IMR-90 (cell line): Measurements from ENCODE around the gene KCNMB2. TPM values are rescaled to one million over a fixed set of nuclear protein-coding genes. Genes with fewer than 3 reads are reported as not detected.

ENCODE experiments used
- ATAC-seq: fragments of 200-7000 bp; cut with Tn5 transposase; 2 replicates; pipeline ENCODE4 v1.9.1; 2020; ENCODE audit warnings: low read depth, mild to moderate bottlenecking, moderate library complexity
- BruUV-seq: library from RNA; stranded (reverse); fragments of 400-500 nt; replicated peaks from 2 replicates; lab custom pipeline; 2021; lab: Mats Ljungman, UMichigan
- CTCF ChIA-PET: fragments of 300-600 bp; formaldehyde crosslinking; extraction: SDS; loops from one replicate; lab custom pipeline; 2021; ENCODE audit warnings: antibody characterized with exemption; lab: Yijun Ruan, JAX
- POLR2A ChIA-PET: fragments of 300-600 bp; sonication (Branson Sonifier 250); formaldehyde crosslinking; loops from one replicate; lab custom pipeline; 2022; ENCODE audit warnings: antibody characterized with exemption; ENCODE audit not compliant: unreplicated experiment; lab: Charles Lee
- DNase-seq: peaks from one replicate; pipeline ENCODE4 v3.0.0; 2013
- H2AFZ ChIP-seq: replicated peaks from 2 replicates; pipeline ENCODE3; 2013; ENCODE audit warnings: low read length, mild to moderate bottlenecking; ENCODE audit not compliant: poor library complexity
- H2AK5ac ChIP-seq: 2 replicates; pipeline ENCODE4 v1.6.1; 2013; ENCODE audit warnings: low read depth, low read length, inconsistent platforms
- H2AK9ac ChIP-seq: replicated peaks from 2 replicates; pipeline ENCODE3; 2013; ENCODE audit warnings: mild to moderate bottlenecking, low read depth, low read length, moderate library complexity; ENCODE audit not compliant: poor library complexity
- H2BK120ac ChIP-seq: 2 replicates; pipeline ENCODE4 v1.6.1; 2013; ENCODE audit warnings: low read depth, low read length, inconsistent platforms
- H2BK15ac ChIP-seq: 3 replicates; pipeline ENCODE4 v1.6.1; 2013; ENCODE audit warnings: low read depth, low read length, inconsistent platforms
- H2BK20ac ChIP-seq: 2 replicates; pipeline ENCODE4 v1.6.1; 2013; ENCODE audit warnings: low read depth, mild to moderate bottlenecking, inconsistent platforms, low read length, moderate library complexity
- H2BK5ac ChIP-seq: 2 replicates; pipeline ENCODE4 v1.6.1; 2013; ENCODE audit warnings: mild to moderate bottlenecking, low read depth, low read length, inconsistent platforms; ENCODE audit not compliant: poor library complexity, severe bottlenecking
- H3K14ac ChIP-seq: replicated peaks from 2 replicates; pipeline ENCODE4 v1.6.1; 2013; ENCODE audit warnings: low read depth, low read length, inconsistent platforms
- H3K18ac ChIP-seq: 2 replicates; pipeline ENCODE4 v1.6.1; 2013; ENCODE audit warnings: low read depth, low read length, control low read depth
- H3K23ac ChIP-seq: 2 replicates; pipeline ENCODE4 v1.6.1; 2013; ENCODE audit warnings: low read depth, low read length, inconsistent platforms
- H3K27ac ChIP-seq: 2 replicates; pipeline ENCODE4 v1.5.1; 2013; ENCODE audit warnings: mild to moderate bottlenecking, control low read depth, low read length; ENCODE audit not compliant: insufficient read depth
- H3K27me3 ChIP-seq: 2 replicates; pipeline ENCODE4 v1.6.1; 2013; ENCODE audit warnings: low read length; ENCODE audit not compliant: control insufficient read depth, insufficient read depth
- H3K36me3 ChIP-seq: 2 replicates; pipeline ENCODE4 v1.6.1; 2013; ENCODE audit warnings: low read length, mixed read lengths; ENCODE audit not compliant: control insufficient read depth, insufficient read depth
- H3K4ac ChIP-seq: 2 replicates; pipeline ENCODE4 v1.6.1; 2013; ENCODE audit warnings: low read depth, low read length, inconsistent platforms
- H3K4me1 ChIP-seq: 2 replicates; pipeline ENCODE4 v1.6.1; 2013; ENCODE audit warnings: low read length, mixed read lengths; ENCODE audit not compliant: control insufficient read depth, insufficient read depth
- H3K4me2 ChIP-seq: 2 replicates; pipeline ENCODE4 v1.6.1; 2013; ENCODE audit warnings: low read depth, mild to moderate bottlenecking, control low read depth, low read length, moderate library complexity
- H3K4me3 ChIP-seq: 2 replicates; pipeline ENCODE4 v1.5.1; 2013; ENCODE audit warnings: low read depth, mild to moderate bottlenecking, control low read depth, low read length, moderate library complexity; ENCODE audit not compliant: insufficient read depth
- H3K56ac ChIP-seq: 2 replicates; pipeline ENCODE4 v1.6.1; 2013; ENCODE audit warnings: low read length, inconsistent platforms; ENCODE audit not compliant: insufficient read depth; ENCODE audit errors: extremely low read depth
- H3K79me1 ChIP-seq, 2 experiments: 2 replicates each; pipeline ENCODE4 v1.6.1; 2013; ENCODE audit warnings: low read length in 2 of 2, inconsistent platforms in 1 of 2, low read depth in 1 of 2
- H3K9ac ChIP-seq: 2 replicates; pipeline ENCODE4 v1.6.1; 2013; ENCODE audit warnings: low read depth, low read length, control low read depth
- H3K9me1 ChIP-seq: 2 replicates; pipeline ENCODE4 v1.6.1; 2013; ENCODE audit warnings: low read length, inconsistent platforms; ENCODE audit not compliant: insufficient read depth
- H3K9me3 ChIP-seq: 2 replicates; pipeline ENCODE4 v1.6.1; 2013; ENCODE audit warnings: low read length; ENCODE audit not compliant: control insufficient read depth, insufficient read depth
- H4K20me1 ChIP-seq: 2 replicates; pipeline ENCODE4 v1.6.1; 2013; ENCODE audit warnings: low read length, inconsistent platforms; ENCODE audit not compliant: insufficient read depth
- H4K5ac ChIP-seq: 2 replicates; pipeline ENCODE4 v1.6.1; 2013; ENCODE audit warnings: mild to moderate bottlenecking, low read depth, low read length, control low read depth
- H4K8ac ChIP-seq, 2 experiments: 2 replicates each; pipeline ENCODE4 v1.6.1; 2013; ENCODE audit warnings: low read depth in 2 of 2, low read length in 2 of 2, control low read depth in 1 of 2, inconsistent platforms in 1 of 2
- H4K91ac ChIP-seq: 2 replicates; pipeline ENCODE4 v1.6.1; 2013; ENCODE audit warnings: low read depth, low read length, inconsistent platforms; ENCODE audit not compliant: insufficient read depth
- BHLHE40 ChIP-seq: fragments of 150-350 bp; IDR thresholded peaks from 2 replicates; pipeline ENCODE4 v1.6.1; 2016; ENCODE audit warnings: mild to moderate bottlenecking, low read depth, low read length
- CEBPB ChIP-seq: IDR thresholded peaks from 2 replicates; pipeline ENCODE4 v1.6.1; 2012; ENCODE audit warnings: low read depth, low read length, improper control_type of control experiment
- CHD1 ChIP-seq: IDR thresholded peaks from 2 replicates; pipeline ENCODE4 v1.6.1; 2012; ENCODE audit warnings: low read depth, low read length, improper control_type of control experiment
- FOS ChIP-seq: fragments of 150-350 bp; IDR thresholded peaks from 2 replicates; pipeline ENCODE4 v1.6.1; 2016; ENCODE audit warnings: low read depth, low read length
- MAFK ChIP-seq: IDR thresholded peaks from 2 replicates; pipeline ENCODE4 v1.6.1; 2012; ENCODE audit warnings: low read depth, low read length, improper control_type of control experiment
- MAZ ChIP-seq: IDR thresholded peaks from 2 replicates; pipeline ENCODE4 v1.6.1; 2012; ENCODE audit warnings: low read depth, mild to moderate bottlenecking, low read length, improper control_type of control experiment, moderate library complexity, borderline replicate concordance
- MXI1 ChIP-seq: IDR thresholded peaks from 2 replicates; pipeline ENCODE4 v1.6.1; 2012; ENCODE audit warnings: low read depth, mild to moderate bottlenecking, low read length, moderate library complexity, borderline replicate concordance
- NFE2L2 ChIP-seq: fragments of 150-350 bp; IDR thresholded peaks from 2 replicates; pipeline ENCODE4 v1.6.1; 2016; ENCODE audit warnings: low read depth, mild to moderate bottlenecking, low read length
- POLR2A ChIP-seq: IDR thresholded peaks from 2 replicates; pipeline ENCODE4 v1.6.1; 2012; ENCODE audit warnings: mild to moderate bottlenecking, low read depth, low read length
- RAD21 ChIP-seq: IDR thresholded peaks from 2 replicates; pipeline ENCODE4 v1.6.1; 2012; ENCODE audit warnings: low read length, improper control_type of control experiment
- RCOR1 ChIP-seq: IDR thresholded peaks from 2 replicates; pipeline ENCODE4 v1.6.1; 2012; ENCODE audit warnings: mild to moderate bottlenecking, low read length, improper control_type of control experiment; ENCODE audit not compliant: insufficient replicate concordance
- RFX5 ChIP-seq: IDR thresholded peaks from 2 replicates; pipeline ENCODE4 v1.8.0; 2012; ENCODE audit warnings: low read depth, mild to moderate bottlenecking, low read length, moderate library complexity
- SMC3 ChIP-seq: fragments of 150-350 bp; IDR thresholded peaks from 2 replicates; pipeline ENCODE4 v1.6.1; 2016; ENCODE audit warnings: low read depth, mild to moderate bottlenecking, antibody characterized with exemption, low read length, moderate library complexity
- WGBS, 2 experiments: methylation state at CpG; one replicate each; pipeline versions ENCODE4 v1.1.5 to v1.1.7; 2013; ENCODE audit warnings: missing lambda C conversion rate in 2 of 2; ENCODE audit not compliant: insufficient read length in 1 of 2; ENCODE audit errors: extremely low coverage in 2 of 2; 5-methylcytosine and 5-hydroxymethylcytosine counted together
- dilution Hi-C: fragments of 300-500 bp; cut with HindIII; formaldehyde crosslinking; loops from one replicate; pipeline ENCODE4 v1.14.3; 2018; ENCODE audit warnings: low sequenced_read_pairs; ENCODE audit not compliant: unreplicated experiment
- in situ Hi-C: fragments of 300-500 bp; cut with MboI; formaldehyde crosslinking; loops from 3 replicates; pipeline ENCODE4 v1.14.3; 2019; ENCODE audit warnings: low sequenced_read_pairs, inconsistent platforms, mixed read lengths
- intact Hi-C: fragments of 100-400 bp; cut with micrococcal nuclease; formaldehyde crosslinking; loops from 2 replicates; pipeline ENCODE4 v1.10.0; 2022
- polyA plus RNA-seq, 3 experiments: library from polyadenylated mRNA; depleted of rRNA; stranded (reverse); fragments of >200 nt; gene quantifications; 2 replicates each; pipeline ENCODE4 v1.2.3, GENCODE V29; 2012; ENCODE audit warnings: low replicate concordance in 1 of 3
- total RNA-seq: library from RNA; depleted of rRNA; stranded (reverse); fragments of >200 nt; gene quantifications from 2 replicates; pipeline ENCODE4 v1.2.3, GENCODE V29; 2012
- TF ChIP-seq, protein P1 (sequence below): conservative IDR thresholded peaks from 2 replicates; pipeline ENCODE4 v1.5.1; 2012; ENCODE audit warnings: mild to moderate bottlenecking, low read depth, low read length, improper control_type of control experiment
- TF ChIP-seq, protein P2 (sequence below): fragments of 150-350 bp; IDR thresholded peaks from 2 replicates; pipeline ENCODE4 v1.6.1; 2016; ENCODE audit warnings: low read depth, mild to moderate bottlenecking, low read length, moderate library complexity, borderline replicate concordance
- TF ChIP-seq, protein P3 (sequence below): fragments of 150-350 bp; IDR thresholded peaks from 2 replicates; pipeline ENCODE4 v1.6.1; 2017; ENCODE audit warnings: mild to moderate bottlenecking, antibody characterized with exemption, low read length, low read depth

Gene KCNMB2
- total and polyA plus RNA-seq, 2 of the 4 experiments (the other 2 are of a cell fraction) = not detected

DNA sequence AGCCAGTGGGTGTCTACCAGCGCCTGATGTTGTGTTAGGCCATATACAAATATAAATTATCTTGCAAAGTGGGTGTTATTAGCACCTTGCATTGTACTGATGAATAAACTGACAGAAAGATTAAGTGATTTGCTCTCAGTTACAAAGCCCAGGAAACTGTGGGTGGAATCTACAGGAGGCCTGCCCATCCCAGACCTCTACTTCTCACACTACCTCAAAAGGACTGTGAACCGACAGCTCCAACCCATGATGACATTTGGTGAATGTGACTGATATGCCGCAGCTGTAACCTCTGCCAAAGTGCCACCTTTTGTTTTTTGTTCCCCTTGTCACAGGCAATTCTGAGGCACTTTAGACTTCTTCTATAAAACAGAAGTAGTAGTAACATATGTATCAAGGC lies 43.7 kb upstream of the KCNMB2 start:
- no peak for TF ChIP-seq CHD1
- TF ChIP-seq FOS = no peak
- TF ChIP-seq, protein P1, sequence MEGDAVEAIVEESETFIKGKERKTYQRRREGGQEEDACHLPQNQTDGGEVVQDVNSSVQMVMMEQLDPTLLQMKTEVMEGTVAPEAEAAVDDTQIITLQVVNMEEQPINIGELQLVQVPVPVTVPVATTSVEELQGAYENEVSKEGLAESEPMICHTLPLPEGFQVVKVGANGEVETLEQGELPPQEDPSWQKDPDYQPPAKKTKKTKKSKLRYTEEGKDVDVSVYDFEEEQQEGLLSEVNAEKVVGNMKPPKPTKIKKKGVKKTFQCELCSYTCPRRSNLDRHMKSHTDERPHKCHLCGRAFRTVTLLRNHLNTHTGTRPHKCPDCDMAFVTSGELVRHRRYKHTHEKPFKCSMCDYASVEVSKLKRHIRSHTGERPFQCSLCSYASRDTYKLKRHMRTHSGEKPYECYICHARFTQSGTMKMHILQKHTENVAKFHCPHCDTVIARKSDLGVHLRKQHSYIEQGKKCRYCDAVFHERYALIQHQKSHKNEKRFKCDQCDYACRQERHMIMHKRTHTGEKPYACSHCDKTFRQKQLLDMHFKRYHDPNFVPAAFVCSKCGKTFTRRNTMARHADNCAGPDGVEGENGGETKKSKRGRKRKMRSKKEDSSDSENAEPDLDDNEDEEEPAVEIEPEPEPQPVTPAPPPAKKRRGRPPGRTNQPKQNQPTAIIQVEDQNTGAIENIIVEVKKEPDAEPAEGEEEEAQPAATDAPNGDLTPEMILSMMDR = no peak
- TF ChIP-seq BHLHE40 = no peak
- TF ChIP-seq SMC3 = no peak
- TF ChIP-seq POLR2A = no peak
- TF ChIP-seq MAZ = no peak
- TF ChIP-seq, protein P2, sequence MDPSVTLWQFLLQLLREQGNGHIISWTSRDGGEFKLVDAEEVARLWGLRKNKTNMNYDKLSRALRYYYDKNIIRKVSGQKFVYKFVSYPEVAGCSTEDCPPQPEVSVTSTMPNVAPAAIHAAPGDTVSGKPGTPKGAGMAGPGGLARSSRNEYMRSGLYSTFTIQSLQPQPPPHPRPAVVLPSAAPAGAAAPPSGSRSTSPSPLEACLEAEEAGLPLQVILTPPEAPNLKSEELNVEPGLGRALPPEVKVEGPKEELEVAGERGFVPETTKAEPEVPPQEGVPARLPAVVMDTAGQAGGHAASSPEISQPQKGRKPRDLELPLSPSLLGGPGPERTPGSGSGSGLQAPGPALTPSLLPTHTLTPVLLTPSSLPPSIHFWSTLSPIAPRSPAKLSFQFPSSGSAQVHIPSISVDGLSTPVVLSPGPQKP = no peak
- no peak for TF ChIP-seq NFE2L2
- TF ChIP-seq MAFK = no peak
- TF ChIP-seq, protein P3, sequence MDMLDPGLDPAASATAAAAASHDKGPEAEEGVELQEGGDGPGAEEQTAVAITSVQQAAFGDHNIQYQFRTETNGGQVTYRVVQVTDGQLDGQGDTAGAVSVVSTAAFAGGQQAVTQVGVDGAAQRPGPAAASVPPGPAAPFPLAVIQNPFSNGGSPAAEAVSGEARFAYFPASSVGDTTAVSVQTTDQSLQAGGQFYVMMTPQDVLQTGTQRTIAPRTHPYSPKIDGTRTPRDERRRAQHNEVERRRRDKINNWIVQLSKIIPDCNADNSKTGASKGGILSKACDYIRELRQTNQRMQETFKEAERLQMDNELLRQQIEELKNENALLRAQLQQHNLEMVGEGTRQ = no peak
- TF ChIP-seq RCOR1 = no peak
- TF ChIP-seq RFX5 = no peak
- no peak for TF ChIP-seq MXI1
- no peak for TF ChIP-seq RAD21
- no peak for TF ChIP-seq CEBPB
- H4K5ac ChIP-seq = no peak overlapping the region
- no peak overlapping the region for H3K27ac ChIP-seq
- H2BK20ac ChIP-seq = no peak overlapping the region
- no peak overlapping the region for H3K23ac ChIP-seq
- no peak for DNase-seq
- H4K20me1 ChIP-seq = no peaks in the 10 kb centered on the region
- no peaks in the 10 kb centered on the region for H3K27me3 ChIP-seq
- no TSS peak for BruUV-seq
- no peak overlapping the region for H3K4me2 ChIP-seq
- intact Hi-C loops = no loop called here
- H3K4ac ChIP-seq = no peak overlapping the region
- H2AK9ac ChIP-seq = no peak overlapping the region
- no peak overlapping the region for H3K18ac ChIP-seq
- WGBS, 2 experiments = no CpG with 5 or more reads among the region's 3 CpGs
- H3K4me1 ChIP-seq = no peaks in the 10 kb centered on the region
- H2BK120ac ChIP-seq = no peak overlapping the region
- H2AFZ ChIP-seq = no peak overlapping the region
- H3K4me3 ChIP-seq = no peak overlapping the region
- H3K56ac ChIP-seq = no peak overlapping the region
- H2BK5ac ChIP-seq = no peak overlapping the region
- CTCF ChIA-PET = interaction anchor here (0.7 kb wide), 1 partner anchor 9 kb away, joined by 3 read pairs; no protein-coding TSS in a partner anchor
- H2AK5ac ChIP-seq = no peak overlapping the region
- no peak overlapping the region for H3K14ac ChIP-seq
- no peak for ATAC-seq
- no peaks in the 10 kb centered on the region for H3K9me1 ChIP-seq
- in situ Hi-C loops = no loop called here
- no peak overlapping the region for H4K8ac ChIP-seq
- 0 out of 2 replicates have a peak, but pooled peaks cover 2% of the 10 kb centered on the region for H3K9me3 ChIP-seq
- H4K91ac ChIP-seq = no peak overlapping the region
- no peak overlapping the region for H3K9ac ChIP-seq
- POLR2A ChIA-PET = no interaction called here
- dilution Hi-C loops = no loop called here
- H3K36me3 ChIP-seq = no peaks in the 10 kb centered on the region
- no peaks in the 10 kb centered on the region for H3K79me1 ChIP-seq
- H2BK15ac ChIP-seq = no peak overlapping the region
